DOHH2 (cell line): Measurements from ENCODE around the gene FGF3.

Source experiments
- H3F3A ChIP-seq: fragments of 200-600 bp; sonication (generic), shearing (Covaris generic); 2 replicates; pipeline ENCODE4 v1.6.0; 2016; ENCODE audit warnings: antibody characterized with exemption, mild to moderate bottlenecking; ENCODE audit not compliant: control insufficient read depth, insufficient read depth
- H3K27ac ChIP-seq: fragments of 200-600 bp; sonication (generic); 2 replicates; pipeline ENCODE4 v1.5.1; 2014; ENCODE audit warnings: low read depth, mild to moderate bottlenecking, low read length, moderate library complexity
- H3K27me3 ChIP-seq: fragments of 200-600 bp; sonication (generic); 2 replicates; pipeline ENCODE4 v1.6.1; 2014; ENCODE audit warnings: mild to moderate bottlenecking, low read length, mixed read lengths; ENCODE audit not compliant: control insufficient read depth
- H3K36me3 ChIP-seq: fragments of 200-600 bp; sonication (generic); 2 replicates; pipeline ENCODE4 v1.6.1; 2014; ENCODE audit warnings: mild to moderate bottlenecking, low read length, moderate library complexity, mixed read lengths; ENCODE audit not compliant: control insufficient read depth
- H3K4me1 ChIP-seq: fragments of 200-600 bp; sonication (generic); 2 replicates; pipeline ENCODE4 v1.6.1; 2014; ENCODE audit warnings: mild to moderate bottlenecking, low read length, mixed read lengths; ENCODE audit not compliant: control insufficient read depth
- H3K4me2 ChIP-seq: fragments of 200-600 bp; sonication (generic); 2 replicates; pipeline ENCODE4 v1.6.0; 2014; ENCODE audit warnings: mild to moderate bottlenecking, low read length, moderate library complexity
- H3K4me3 ChIP-seq: fragments of 200-600 bp; sonication (generic); 2 replicates; pipeline ENCODE4 v1.5.1; 2014; ENCODE audit warnings: mild to moderate bottlenecking, low read length, mixed read lengths
- H3K79me2 ChIP-seq: fragments of 200-600 bp; sonication (generic); 2 replicates; pipeline ENCODE4 v1.6.1; 2014; ENCODE audit warnings: mild to moderate bottlenecking, low read length, mixed read lengths; ENCODE audit not compliant: control insufficient read depth
- H3K9me2 ChIP-seq: fragments of 200-600 bp; sonication (generic); replicated peaks from 2 replicates; pipeline ENCODE4 v1.6.1; 2014; ENCODE audit warnings: mild to moderate bottlenecking, low read length, mixed read lengths; ENCODE audit not compliant: control insufficient read depth
- H3K9me3 ChIP-seq: fragments of 200-600 bp; sonication (generic); 2 replicates; pipeline ENCODE4 v1.6.1; 2014; ENCODE audit warnings: antibody characterized with exemption, low read length, mixed read lengths; ENCODE audit not compliant: control insufficient read depth, insufficient read depth
- H4K20me1 ChIP-seq: fragments of 200-600 bp; sonication (generic); 2 replicates; pipeline ENCODE4 v1.6.0; 2014; ENCODE audit warnings: low read depth, mild to moderate bottlenecking, antibody characterized with exemption, low read length, moderate library complexity; ENCODE audit not compliant: control insufficient read depth, insufficient read depth
- EZH2phosphoT487 ChIP-seq: fragments of 200-600 bp; sonication (generic); IDR thresholded peaks from 2 replicates; pipeline ENCODE4 v1.6.1; 2017; ENCODE audit warnings: borderline replicate concordance, mild to moderate bottlenecking, antibody characterized with exemption, low read length, moderate library complexity, mixed read lengths
- TF ChIP-seq, protein P1 (sequence below): fragments of 200-600 bp; sonication (generic); IDR thresholded peaks from one replicate; pipeline ENCODE4 v1.5.1; 2014; ENCODE audit warnings: antibody characterized with exemption, mild to moderate bottlenecking, low read depth, low read length; ENCODE audit not compliant: poor library complexity, severe bottlenecking

FGF3 gene

GRCh38 chr11:69837791-69838190 is 18.6 kb upstream of the FGF3 start:
- H4K20me1 ChIP-seq = no peaks in the 10 kb centered on the region
- no peaks in the 10 kb centered on the region for H3K4me1 ChIP-seq
- H3K9me3 ChIP-seq = peaks cover 5% of the 10 kb centered on the region; the same call in 1 of the 2 replicates
- no peaks in the 10 kb centered on the region for H3F3A ChIP-seq
- TF ChIP-seq EZH2phosphoT487 = no peak
- TF ChIP-seq, protein P1, sequence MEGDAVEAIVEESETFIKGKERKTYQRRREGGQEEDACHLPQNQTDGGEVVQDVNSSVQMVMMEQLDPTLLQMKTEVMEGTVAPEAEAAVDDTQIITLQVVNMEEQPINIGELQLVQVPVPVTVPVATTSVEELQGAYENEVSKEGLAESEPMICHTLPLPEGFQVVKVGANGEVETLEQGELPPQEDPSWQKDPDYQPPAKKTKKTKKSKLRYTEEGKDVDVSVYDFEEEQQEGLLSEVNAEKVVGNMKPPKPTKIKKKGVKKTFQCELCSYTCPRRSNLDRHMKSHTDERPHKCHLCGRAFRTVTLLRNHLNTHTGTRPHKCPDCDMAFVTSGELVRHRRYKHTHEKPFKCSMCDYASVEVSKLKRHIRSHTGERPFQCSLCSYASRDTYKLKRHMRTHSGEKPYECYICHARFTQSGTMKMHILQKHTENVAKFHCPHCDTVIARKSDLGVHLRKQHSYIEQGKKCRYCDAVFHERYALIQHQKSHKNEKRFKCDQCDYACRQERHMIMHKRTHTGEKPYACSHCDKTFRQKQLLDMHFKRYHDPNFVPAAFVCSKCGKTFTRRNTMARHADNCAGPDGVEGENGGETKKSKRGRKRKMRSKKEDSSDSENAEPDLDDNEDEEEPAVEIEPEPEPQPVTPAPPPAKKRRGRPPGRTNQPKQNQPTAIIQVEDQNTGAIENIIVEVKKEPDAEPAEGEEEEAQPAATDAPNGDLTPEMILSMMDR = no peak
- H3K79me2 ChIP-seq = no peaks in the 10 kb centered on the region
- no peak overlapping the region for H3K4me2 ChIP-seq
- H3K36me3 ChIP-seq = no peaks in the 10 kb centered on the region
- H3K27ac ChIP-seq = no peak overlapping the region
- no peaks in the 10 kb centered on the region for H3K9me2 ChIP-seq
- H3K4me3 ChIP-seq = no peak overlapping the region
- no peaks in the 10 kb centered on the region for H3K27me3 ChIP-seq

DNA sequence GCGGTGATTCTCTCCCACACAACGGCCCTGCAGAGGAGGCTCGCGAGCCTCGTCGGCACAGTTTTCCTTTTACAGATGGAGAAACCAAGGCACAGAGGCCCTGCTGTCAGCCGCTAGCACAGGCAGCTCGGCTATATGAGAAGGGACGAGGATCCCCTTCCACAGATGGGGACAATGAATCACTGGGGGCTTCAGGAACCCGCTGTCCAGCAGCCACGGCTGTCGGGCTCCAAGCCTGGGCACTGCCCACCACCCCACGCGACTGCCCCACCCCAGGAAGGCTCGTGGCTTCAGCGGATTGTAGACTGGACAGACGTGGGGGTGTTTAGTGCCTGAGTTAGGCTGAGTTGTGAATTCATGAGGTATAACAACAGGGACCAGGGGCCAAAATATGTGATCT is 17.2 kb upstream of the FGF3 start:
- H3K9me3 ChIP-seq = peaks cover 2% of the 10 kb centered on the region; the same call in 1 of the 2 replicates
- no peaks in the 10 kb centered on the region for H4K20me1 ChIP-seq
- H3K4me1 ChIP-seq = no peaks in the 10 kb centered on the region
- no peaks in the 10 kb centered on the region for H3F3A ChIP-seq
- H3K79me2 ChIP-seq = no peaks in the 10 kb centered on the region
- H3K4me3 ChIP-seq = no peak overlapping the region
- no peaks in the 10 kb centered on the region for H3K9me2 ChIP-seq
- H3K4me2 ChIP-seq = no peak overlapping the region
- H3K36me3 ChIP-seq = no peaks in the 10 kb centered on the region
- no peaks in the 10 kb centered on the region for H3K27me3 ChIP-seq
- TF ChIP-seq EZH2phosphoT487 = no peak
- TF ChIP-seq, protein P1 = no peak
- H3K27ac ChIP-seq = no peak overlapping the region

GRCh38 chr11:69834811-69835800 is 15.9 kb upstream of the FGF3 start:
- Histone ChIP-seq H3K36me3 (no peaks in the 10 kb centered on the region), H3F3A (no peaks in the 10 kb centered on the region), H3K4me3 (no peak overlapping the region), H3K27ac (no peak overlapping the region), H4K20me1 (no peaks in the 10 kb centered on the region), H3K4me1 (no peaks in the 10 kb centered on the region), H3K9me3 (no peaks in the 10 kb centered on the region), H3K79me2 (no peaks in the 10 kb centered on the region), H3K9me2 (no peaks in the 10 kb centered on the region), H3K4me2 (no peak overlapping the region), H3K27me3 (no peaks in the 10 kb centered on the region)
- TF ChIP-seq EZH2phosphoT487 = no peak
- TF ChIP-seq, protein P1 = no peak
